Left kidney (tissue), 8 donors: ENCODE results near the gene ADCY10. TPM values are rescaled to one million over a fixed set of nuclear protein-coding genes. Genes with fewer than 3 reads are reported as not detected.
"Not testable (repeated sequence)": the region's sequence is repeated elsewhere in the genome, so short reads cannot be mapped to it uniquely, and the experiment has no call there.

Source experiments
- DNase-seq: peaks from one replicate; pipeline ENCODE4 v3.0.0-alpha.2; 2013
- long read RNA-seq, 8 donors: transcript quantifications; one replicate each; lab custom pipeline, GENCODE V29; 2026
- polyA plus RNA-seq: library from polyadenylated mRNA; unstranded; fragments of 120-200 nt; gene quantifications from one replicate; pipeline ENCODE4 v1.2.1, GENCODE V29; 2013; ENCODE audit not compliant: insufficient read length

The ADCY10 gene, protein sequence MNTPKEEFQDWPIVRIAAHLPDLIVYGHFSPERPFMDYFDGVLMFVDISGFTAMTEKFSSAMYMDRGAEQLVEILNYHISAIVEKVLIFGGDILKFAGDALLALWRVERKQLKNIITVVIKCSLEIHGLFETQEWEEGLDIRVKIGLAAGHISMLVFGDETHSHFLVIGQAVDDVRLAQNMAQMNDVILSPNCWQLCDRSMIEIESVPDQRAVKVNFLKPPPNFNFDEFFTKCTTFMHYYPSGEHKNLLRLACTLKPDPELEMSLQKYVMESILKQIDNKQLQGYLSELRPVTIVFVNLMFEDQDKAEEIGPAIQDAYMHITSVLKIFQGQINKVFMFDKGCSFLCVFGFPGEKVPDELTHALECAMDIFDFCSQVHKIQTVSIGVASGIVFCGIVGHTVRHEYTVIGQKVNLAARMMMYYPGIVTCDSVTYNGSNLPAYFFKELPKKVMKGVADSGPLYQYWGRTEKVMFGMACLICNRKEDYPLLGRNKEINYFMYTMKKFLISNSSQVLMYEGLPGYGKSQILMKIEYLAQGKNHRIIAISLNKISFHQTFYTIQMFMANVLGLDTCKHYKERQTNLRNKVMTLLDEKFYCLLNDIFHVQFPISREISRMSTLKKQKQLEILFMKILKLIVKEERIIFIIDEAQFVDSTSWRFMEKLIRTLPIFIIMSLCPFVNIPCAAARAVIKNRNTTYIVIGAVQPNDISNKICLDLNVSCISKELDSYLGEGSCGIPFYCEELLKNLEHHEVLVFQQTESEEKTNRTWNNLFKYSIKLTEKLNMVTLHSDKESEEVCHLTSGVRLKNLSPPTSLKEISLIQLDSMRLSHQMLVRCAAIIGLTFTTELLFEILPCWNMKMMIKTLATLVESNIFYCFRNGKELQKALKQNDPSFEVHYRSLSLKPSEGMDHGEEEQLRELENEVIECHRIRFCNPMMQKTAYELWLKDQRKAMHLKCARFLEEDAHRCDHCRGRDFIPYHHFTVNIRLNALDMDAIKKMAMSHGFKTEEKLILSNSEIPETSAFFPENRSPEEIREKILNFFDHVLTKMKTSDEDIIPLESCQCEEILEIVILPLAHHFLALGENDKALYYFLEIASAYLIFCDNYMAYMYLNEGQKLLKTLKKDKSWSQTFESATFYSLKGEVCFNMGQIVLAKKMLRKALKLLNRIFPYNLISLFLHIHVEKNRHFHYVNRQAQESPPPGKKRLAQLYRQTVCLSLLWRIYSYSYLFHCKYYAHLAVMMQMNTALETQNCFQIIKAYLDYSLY (N-terminal part only)
- polyA plus RNA-seq: 0.83 TPM
- long read RNA-seq, donor 1: 0 reads
- long read RNA-seq, donor 2: 0 reads
- long read RNA-seq, donor 3: 0 reads
- long read RNA-seq, donor 4: 0 reads
- long read RNA-seq, donor 5: 0 reads
- long read RNA-seq, donor 6: 0 reads
- long read RNA-seq, donor 7: 0 reads
- long read RNA-seq, donor 8: 0 reads

DNA sequence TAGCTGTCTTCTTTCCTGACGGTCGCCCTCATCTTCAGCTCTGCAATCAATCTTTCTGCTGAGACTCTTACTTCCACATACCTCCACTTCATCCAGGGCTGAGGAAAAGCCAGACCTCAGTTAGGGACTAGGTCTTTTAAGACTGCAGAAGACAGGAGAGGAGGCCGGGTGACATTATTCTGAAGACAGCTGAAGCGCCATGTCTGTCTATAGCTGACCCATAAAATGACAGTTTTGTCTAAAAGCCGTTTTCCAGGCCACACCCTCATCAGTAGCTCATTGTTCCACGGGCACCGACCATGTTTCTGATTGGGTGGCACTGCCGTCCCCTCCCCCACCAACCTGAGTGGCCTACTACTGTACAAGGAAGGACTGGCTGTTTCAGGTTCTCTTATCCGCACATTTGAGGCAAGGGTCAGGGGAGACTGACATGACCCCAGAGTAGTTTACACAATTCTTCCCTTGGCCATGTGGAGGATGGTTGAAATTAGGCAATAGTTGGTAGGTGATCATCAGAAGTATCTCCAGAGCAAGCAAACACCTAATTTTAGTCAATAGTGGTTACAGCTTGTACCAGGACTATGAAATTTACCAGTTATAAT is at the start of gene ADCY10:
TSS of gene ADCY10 (minus strand) at position 240 of the 602 bp plus-strand sequence. CDS start 8,994 bp downstream, outside the sequence.
- DNase-seq: no peak

DNA sequence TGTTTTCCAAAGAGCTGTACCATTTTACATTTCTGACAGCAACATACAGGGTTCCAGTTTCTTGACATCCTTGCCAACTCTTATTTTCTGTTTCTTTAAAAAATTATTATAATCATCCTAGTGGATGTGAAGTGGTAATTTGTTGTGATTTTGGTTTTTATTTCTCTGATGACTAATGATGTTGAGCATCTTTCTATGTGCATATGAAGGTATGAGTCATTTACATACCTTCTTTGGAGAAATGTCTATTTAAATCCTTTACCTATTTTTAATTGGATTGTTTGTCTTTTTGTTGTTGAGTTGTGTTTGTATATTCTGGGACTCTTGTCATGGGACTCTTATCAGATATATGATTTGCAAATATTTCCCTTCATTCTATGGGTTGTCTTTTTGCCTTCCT is 43.8 kb upstream of the ADCY10 start:
- DNase-seq: no peak

DNA sequence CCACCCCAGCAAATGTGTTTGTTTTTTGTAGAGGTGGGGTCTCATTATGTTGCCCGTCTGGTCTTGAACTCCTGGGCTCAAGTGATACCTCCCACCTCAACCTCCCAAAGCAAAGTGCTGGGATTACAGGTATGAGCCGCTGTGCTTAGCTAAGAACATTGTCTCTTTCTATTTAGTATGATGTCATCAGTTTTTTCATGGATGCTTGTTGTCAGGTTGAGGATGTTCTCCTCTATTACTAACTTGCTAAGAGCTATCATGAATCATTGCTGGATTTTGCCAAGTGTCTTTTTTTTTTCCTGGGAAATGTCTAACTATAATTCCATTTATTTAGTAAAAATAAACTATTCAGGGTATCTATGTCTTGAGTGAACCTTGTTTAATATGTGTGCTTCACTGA is 42.0 kb upstream of the ADCY10 start:
- DNase-seq: no peak

DNA sequence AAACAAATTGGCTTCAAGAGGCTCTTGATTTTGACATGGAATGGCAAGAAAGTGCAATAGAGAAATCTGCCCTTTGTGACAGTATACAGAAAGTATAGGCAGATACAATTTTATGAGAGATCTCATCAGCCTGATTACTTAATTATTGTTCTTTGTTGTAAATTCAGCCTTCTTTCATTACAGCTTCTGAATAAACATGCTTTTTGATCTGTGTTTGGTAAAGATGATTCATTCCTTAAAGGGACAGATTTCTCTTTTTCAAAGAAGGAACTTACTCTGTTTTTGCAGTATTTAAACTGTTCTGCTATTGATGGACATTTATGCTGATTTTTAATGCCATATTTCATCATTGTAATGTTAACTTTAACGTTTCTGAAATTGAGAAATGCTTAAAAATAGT is 36.6 kb upstream of the ADCY10 start:
- DNase-seq: no peak

DNA sequence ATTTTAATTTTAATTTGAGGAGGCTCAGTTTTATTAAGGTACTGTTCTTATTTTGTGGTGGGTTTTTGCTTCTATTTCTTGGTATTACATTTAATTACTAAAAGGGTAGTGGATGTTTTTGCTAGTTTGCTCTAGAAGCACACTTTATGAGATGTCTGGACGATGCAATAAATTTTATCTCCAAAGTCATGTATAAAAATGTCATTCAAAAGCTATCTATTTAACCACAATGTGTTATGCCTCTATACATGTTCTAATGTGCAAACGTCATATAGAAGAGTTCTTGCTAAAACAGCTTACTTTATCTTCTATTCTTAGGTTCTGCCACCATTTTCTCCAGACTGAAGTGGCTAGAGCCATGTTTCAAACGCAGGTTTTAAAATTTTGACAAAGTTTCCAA is 35.9 kb upstream of the ADCY10 start:
- DNase-seq: no peak

DNA sequence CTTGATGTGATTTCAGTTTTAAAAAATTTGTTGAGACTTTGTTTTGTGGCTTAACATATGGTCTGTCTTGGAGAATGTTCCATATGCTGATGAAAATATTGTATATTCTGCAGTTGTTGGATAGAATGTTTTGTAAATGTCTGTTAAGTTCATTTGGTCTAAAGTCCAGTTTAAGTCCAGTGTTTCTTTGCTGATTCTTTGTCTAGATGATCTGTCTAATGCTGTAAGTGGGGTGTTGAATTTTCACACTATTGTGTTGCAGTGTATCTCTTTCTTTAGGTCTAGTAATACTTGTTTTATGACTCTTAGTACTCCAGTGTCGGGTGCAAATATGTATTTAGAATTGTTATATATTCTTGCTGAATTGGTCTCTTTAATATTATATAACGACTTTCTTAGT is 33.8 kb upstream of the ADCY10 start:
- no peak for DNase-seq

DNA sequence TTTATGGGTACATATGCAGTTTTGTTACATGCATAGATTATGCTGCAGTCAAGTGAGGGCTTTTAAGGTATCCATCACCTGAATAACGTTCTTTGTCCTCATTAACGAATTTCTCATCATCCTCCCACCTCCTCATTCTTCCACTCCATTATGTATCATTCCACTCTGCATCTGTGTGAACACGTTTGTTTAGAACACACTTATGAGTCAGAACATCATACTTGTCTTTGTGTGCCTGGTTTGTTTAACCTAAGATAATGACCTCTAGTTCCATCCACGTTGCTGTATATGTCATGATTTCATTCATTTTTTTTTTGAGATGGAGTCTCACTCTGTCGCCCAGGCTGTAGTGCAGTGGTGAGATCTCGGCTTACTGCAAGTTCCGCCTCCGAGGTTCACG is 29.6 kb upstream of the ADCY10 start:
- DNase-seq: no peak

DNA sequence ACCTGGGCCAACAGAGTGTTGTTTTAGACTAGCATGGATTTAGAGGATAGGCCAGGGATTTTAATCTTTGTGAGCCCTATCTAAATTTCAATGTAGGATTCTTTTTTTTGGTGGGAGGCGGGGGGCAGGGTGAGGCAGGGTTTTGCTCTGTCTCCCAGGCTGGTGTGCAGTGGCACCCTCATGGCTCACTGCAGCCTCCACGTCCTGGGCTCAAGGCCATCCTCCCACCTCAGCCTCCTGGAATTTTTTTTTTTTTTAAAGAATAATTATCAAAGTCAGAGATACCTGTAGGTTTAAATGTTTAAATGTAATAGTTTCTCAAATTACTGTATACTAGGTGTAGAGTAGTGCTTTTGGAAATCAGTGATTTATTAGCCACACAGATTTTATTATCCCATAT is 26.3 kb upstream of the ADCY10 start:
- no peak for DNase-seq

DNA sequence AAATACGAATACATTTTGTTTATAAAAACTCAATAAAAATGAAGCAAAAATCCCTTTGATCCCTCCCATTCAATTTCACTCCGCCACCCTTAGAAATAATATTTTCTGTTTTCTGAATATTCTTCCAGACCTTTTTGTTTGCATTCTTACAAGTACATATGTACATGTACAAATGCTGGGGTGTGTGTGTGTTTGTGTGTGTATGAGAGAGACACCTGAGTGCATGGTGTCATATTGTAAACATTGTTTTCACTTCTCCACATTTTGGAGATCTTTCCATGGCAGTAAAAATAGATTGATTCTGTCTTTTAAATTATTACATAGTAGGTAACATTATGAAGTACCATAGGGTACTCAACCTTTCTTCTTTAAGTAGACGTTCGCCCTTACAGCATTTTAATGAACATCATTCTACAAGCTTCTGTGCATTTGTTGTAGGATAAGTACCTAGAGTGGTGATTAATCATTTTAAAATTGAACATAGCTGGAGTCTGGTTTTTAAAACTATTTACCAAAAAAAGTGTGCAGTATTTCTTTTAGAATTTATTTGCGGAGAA is 24.2 kb upstream of the ADCY10 start:
- DNase-seq: no peak

DNA sequence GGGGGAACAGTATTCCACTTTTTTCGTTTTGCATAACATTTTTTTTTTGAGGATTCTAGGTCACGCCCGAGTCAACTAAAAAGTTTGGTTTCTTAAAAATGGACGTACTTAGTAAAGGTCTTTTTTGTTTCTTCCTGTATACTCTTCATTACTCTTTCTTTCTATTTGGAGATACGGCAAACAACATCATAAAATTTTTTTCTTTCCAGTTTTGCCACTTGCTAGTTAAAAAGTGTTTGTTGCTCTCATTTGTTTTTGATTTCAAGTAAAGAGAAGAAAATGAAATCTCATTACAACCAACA is 23.7 kb upstream of the ADCY10 start:
- DNase-seq: no peak

DNA sequence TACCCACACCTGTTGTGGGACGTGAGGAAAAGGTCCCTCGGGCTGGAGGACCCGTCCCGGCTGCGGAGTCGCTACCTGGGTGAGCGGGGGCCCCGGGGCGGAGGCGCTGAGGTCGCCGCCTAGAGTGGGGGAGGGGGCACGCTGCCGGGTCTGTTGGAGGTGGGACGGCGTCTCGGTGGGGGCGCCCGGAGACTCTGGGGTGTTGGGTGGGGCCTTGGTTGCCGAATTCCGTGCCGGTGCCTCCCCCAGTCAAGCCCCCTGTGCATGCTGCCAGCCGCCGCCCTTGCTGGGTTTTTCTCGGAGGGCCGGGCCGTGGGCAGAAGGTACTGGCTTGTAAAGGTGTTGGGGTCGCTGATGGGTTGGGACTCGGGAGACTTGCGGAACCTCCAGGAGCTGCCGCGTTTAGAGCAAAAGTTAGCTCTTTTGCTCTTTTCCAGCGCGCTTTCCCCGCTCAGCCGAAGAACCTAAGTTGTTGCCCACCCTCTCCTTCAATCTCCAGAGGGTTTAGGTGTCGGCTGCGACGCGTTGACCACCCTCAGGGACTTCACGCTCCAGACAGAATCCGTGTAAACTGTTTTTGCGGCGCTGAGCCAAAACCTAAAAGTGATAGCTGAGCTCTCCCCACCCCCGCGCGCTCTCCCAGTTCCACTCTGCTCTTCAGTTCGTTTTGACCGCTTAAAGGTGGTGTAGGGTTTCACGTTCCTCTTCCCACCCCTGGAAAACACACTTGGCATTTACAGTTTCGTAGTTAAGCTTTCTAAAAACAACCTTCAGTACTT is 23.2 kb upstream of the ADCY10 start, which contains the start of gene MPC2:
TSS of gene MPC2 (minus strand) at position 143 of the 779 bp plus-strand sequence. CDS start 1,231 bp downstream, outside the sequence.
- DNase-seq: peak; percentile 83

DNA sequence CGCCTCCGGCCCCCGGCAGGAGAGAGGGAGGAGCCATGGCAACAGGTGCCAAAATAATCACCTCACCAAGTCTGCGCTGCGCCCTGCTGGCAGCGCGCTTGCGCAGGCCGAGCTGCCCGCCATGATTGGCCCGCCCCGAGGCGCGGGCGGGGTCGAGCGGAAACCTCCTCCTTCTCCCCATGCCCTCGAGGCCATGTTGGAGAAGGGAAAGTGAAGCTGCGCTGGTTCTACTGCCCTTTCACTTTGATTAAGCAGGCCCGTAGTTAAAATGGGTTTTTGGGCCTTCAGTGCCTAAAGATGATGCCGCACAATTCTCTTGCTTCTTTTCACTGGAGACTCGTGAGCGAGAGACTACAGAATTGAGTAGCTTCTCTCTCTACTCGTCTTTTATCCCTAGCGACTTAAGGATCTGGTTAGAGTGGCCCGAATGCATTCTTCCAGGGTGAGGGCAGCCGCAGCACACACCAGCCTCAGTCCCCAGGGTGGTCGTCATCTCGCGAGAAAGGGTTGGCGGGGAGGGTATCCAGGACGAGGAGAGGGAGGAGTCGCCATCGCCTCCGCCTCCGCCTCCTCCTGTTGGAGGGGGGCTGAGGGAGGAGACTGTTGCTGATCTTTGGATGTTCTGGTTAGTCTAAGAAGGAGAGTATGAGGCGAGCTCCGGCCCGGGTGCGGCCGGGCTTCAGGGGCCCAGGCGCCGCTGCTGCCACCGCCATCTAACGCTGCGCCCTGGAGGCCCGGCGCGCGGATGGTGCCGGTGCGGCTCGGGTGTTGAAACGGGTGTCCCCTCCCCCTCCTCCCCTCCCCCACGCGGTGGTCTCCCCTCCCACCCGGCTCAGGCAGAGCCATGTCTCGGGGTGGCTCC is 22.4 kb upstream of the ADCY10 start, which contains the start of gene DCAF6:
TSS of gene DCAF6 (plus strand) at position 616 of the 862 bp plus-strand sequence. CDS start at position 845, 229 bp downstream.
- peak; percentile 99 for DNase-seq

DNA sequence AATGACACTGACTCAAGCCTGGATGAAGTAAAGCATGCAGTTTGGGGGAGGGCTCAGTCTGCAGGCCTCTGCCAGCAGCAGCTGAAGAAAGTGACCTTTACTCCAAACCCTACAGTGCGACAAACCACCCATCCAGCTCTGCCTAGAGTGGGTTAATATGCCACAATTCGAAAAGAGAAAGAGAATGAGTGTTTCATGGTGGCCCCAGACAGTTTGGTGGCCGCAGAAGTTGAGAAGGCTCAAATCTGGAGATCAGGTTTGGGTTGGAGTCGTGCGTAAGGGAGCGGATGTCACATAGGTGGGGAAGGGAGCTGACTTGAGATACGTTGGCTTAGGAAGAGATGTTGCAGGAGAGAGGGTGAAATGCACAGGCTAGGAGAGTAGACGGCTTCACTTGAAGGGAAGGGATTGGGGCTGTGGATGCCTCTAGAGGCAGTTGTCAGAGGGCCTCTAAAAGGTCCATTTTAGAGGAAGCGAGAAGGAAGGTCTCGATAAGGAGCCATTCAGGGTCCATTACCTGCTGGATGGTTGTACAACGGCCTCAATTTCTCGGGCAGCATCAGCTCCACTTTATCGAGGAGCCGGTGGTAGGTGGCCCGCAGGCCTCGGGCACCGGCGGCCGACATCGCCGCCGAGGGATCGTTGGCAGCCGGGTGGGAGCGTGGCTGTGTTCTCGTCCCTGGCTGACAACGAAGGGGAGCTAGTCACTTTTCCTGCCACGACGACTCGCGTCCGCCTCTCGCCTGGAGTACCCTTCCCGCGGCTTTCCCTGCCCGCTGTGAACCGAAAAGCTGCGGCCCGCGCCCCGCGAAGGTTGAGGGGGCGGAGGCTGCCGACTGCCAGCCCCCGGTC is 21.5 kb upstream of the ADCY10 start:
- DNase-seq: no peak

DNA sequence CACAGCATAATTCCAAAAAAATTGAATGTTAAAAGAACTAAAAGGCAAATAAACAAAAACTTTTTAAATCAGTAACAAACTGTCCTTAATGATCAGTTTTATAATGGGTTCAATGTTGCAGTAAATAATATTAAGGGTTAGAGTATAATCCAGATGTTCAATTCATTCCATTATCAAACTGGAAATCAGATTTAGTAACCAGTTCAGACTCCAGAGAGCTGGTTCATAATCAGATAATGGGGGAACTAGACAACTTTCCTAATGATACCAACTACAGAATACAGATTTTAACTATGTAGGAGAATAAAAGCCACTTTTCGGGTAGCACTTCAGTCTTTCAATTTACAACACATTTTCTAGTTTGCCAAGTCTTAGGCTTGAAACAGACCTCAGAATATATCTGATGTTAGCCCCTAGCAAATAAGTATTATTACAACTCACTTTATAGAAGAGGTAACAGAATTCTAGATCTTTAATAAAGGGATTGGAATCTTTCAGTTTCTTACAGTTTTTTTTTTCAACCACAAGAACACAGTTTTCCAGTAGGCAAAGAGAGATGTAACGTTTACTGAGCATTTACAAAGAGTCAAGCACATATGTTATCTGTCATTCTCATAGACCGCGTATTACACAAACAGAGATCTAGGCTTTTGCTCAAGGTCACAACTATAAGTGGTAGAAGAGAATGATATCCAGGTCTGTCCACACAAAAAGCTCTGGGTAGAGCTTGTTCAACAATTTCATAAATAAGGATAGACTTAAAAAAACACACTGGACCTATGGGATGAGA is 20.7 kb upstream of the ADCY10 start:
- DNase-seq: no peak

DNA sequence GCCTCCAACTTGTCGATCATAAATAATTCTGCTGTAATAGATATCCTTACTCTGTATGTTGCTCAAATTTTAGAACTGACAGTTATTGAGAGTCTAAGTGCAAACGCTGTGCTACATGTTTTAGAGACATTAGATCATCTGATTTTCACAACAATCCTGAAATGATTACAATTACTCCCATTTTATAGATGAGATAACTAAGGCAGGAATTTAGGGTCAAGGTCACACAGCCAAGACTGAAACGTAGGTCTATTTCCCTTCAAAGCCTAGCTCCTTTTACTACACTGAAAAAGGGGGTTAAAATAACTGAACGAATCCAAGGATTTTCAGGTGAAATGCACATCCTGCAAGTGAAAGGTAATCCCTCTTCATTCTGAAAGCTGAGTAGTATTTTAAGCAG is 19.9 kb upstream of the ADCY10 start:
- no peak for DNase-seq

DNA sequence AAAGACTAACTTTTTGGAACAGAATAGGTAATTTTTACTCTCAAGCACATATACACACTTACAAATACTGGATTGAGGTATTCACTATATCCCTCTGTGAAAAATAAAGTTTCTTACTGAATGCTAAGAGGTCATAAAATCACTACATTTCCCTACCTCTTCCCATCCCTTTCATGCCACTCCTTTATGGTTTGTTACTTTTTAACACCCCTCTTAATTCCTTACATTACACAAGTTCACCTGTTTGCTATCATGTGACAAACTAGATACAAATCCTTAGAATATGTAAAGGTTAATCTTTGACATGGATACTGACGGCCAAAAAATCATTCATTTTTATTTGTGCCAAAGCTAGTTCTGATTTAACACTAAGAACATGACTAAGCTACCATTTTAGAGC is 15.8 kb upstream of the ADCY10 start:
- DNase-seq: no peak

DNA sequence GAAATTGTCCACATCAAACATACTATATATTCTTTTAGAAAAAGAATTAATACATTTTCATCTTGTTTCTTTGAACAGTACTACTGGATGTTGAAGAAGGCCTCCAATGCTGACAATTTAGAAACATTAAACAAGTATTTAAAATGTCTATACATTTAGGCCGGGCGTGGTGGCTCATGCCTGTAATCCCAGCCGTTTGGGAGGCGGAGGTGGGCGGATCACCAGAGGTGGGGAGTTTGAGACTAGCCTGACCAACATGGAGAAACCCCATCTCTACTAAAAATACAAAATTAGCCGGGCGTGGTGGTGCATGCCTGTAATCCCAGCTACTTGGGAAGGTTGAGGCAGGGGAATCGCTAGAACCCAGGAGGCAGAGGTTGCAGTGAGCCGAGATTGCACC is 15.0 kb upstream of the ADCY10 start:
- not testable (repeated sequence) for DNase-seq
